ENCODE data around the gene TINAGL1.

GRCh38 chr1:31585736-31586365, 9.5 kb downstream of the TINAGL1 start:
- TF ChIP-seq CTCF (IDR thresholded peaks at IDR 0.05; ENCODE audit: insufficient read depth, low read length, poor library complexity, severe bottlenecking) = no peak
- no peak for TF ChIP-seq EZH2phosphoT487 (conservative IDR thresholded peaks at IDR 0.05; ENCODE audit: low read length)
